H9 (cell line): ENCODE measurements around the gene CRYGN. TPM values are rescaled to one million over a fixed set of nuclear protein-coding genes. Genes with fewer than 3 reads are reported as not detected.
A peak's percentile ranks its signal among the peaks of the same experiment; 100 is the strongest.

ENCODE experiments used
- DNase-seq: peaks from one replicate; pipeline ENCODE4 v3.0.0-alpha.2; 2017
- H2AFZ ChIP-seq: one replicate; pipeline ENCODE4 v1.6.1; 2013; ENCODE audit warnings: mild to moderate bottlenecking, low read length, control low read depth, moderate library complexity
- H2AK5ac ChIP-seq: 2 replicates; pipeline ENCODE4 v1.6.1; 2013; ENCODE audit warnings: low read length, control low read depth, mixed read lengths; ENCODE audit not compliant: insufficient read length
- H2BK120ac ChIP-seq: one replicate; pipeline ENCODE4 v1.6.1; 2013; ENCODE audit warnings: low read depth, mild to moderate bottlenecking, low read length, control low read depth, inconsistent platforms; ENCODE audit not compliant: poor library complexity, severe bottlenecking
- H2BK12ac ChIP-seq: 2 replicates; pipeline ENCODE4 v1.6.1; 2013; ENCODE audit warnings: low read length, control low read depth, mixed read lengths, low read depth; ENCODE audit not compliant: insufficient read length
- H2BK15ac ChIP-seq: 2 replicates; pipeline ENCODE4 v1.6.1; 2013; ENCODE audit warnings: low read depth, low read length, control low read depth
- H2BK20ac ChIP-seq: one replicate; pipeline ENCODE4 v1.6.1; 2013; ENCODE audit warnings: low read depth, mild to moderate bottlenecking, low read length, control low read depth, inconsistent platforms; ENCODE audit not compliant: poor library complexity, severe bottlenecking
- H2BK5ac ChIP-seq: 2 replicates; pipeline ENCODE4 v1.6.1; 2013; ENCODE audit warnings: low read length, control low read depth, mixed read lengths; ENCODE audit not compliant: insufficient read length
- H3K14ac ChIP-seq: 2 replicates; pipeline ENCODE4 v1.6.1; 2013; ENCODE audit warnings: low read length, control low read depth; ENCODE audit not compliant: insufficient read depth
- H3K18ac ChIP-seq: 2 replicates; pipeline ENCODE4 v1.6.1; 2013; ENCODE audit warnings: low read depth, mild to moderate bottlenecking, mixed read lengths, low read length, control low read depth; ENCODE audit not compliant: insufficient read length
- H3K23ac ChIP-seq: 2 replicates; pipeline ENCODE4 v1.6.1; 2013; ENCODE audit warnings: low read length, control low read depth, mixed read lengths, low read depth; ENCODE audit not compliant: insufficient read length
- H3K23me2 ChIP-seq: 2 replicates; pipeline ENCODE4 v1.6.1; 2013; ENCODE audit warnings: low read depth, mild to moderate bottlenecking, mixed read lengths, low read length, control low read depth; ENCODE audit not compliant: insufficient read length, poor library complexity, severe bottlenecking
- H3K27ac ChIP-seq: 2 replicates; pipeline ENCODE4 v1.5.1; 2013; ENCODE audit warnings: low read length, control low read depth, mixed read lengths, low read depth; ENCODE audit not compliant: insufficient read length
- H3K27me3 ChIP-seq: 2 replicates; pipeline ENCODE4 v1.6.1; 2013; ENCODE audit warnings: low read length, control low read depth, inconsistent platforms; ENCODE audit not compliant: insufficient read depth
- H3K4ac ChIP-seq: 2 replicates; pipeline ENCODE4 v1.6.1; 2013; ENCODE audit warnings: low read depth, mild to moderate bottlenecking, control low read depth, inconsistent platforms, low read length, moderate library complexity
- H3K4me1 ChIP-seq: 2 replicates; pipeline ENCODE4 v1.6.1; 2013; ENCODE audit warnings: low read length, control low read depth, inconsistent platforms; ENCODE audit not compliant: insufficient read depth
- H3K4me2 ChIP-seq: 2 replicates; pipeline ENCODE4 v1.6.1; 2013; ENCODE audit warnings: low read length, control low read depth, mixed read lengths; ENCODE audit not compliant: insufficient read length, insufficient read depth
- H3K56ac ChIP-seq: 2 replicates; pipeline ENCODE4 v1.6.1; 2013; ENCODE audit warnings: low read depth, mild to moderate bottlenecking, mixed read lengths, low read length, control low read depth; ENCODE audit not compliant: insufficient read length
- H3K79me1 ChIP-seq: 2 replicates; pipeline ENCODE4 v1.6.1; 2013; ENCODE audit warnings: low read depth, mild to moderate bottlenecking, moderate library complexity, low read length, control low read depth, inconsistent platforms; ENCODE audit not compliant: insufficient read depth, poor library complexity, severe bottlenecking
- H3K79me2 ChIP-seq: 2 replicates; pipeline ENCODE4 v1.6.1; 2013; ENCODE audit warnings: low read length, control low read depth, inconsistent platforms; ENCODE audit not compliant: insufficient read depth
- H3K9ac ChIP-seq: 2 replicates; pipeline ENCODE4 v1.6.1; 2013; ENCODE audit warnings: low read length, control low read depth, mixed read lengths; ENCODE audit not compliant: insufficient read length; ENCODE audit errors: extremely low read depth
- H3K9me3 ChIP-seq: one replicate; pipeline ENCODE4 v1.6.1; 2013; ENCODE audit warnings: low read depth, low read length, inconsistent platforms; ENCODE audit not compliant: control insufficient read depth
- H3T11ph ChIP-seq: one replicate; pipeline ENCODE4 v1.6.1; 2013; ENCODE audit warnings: mild to moderate bottlenecking, low read length, control low read depth, inconsistent platforms
- H4K20me1 ChIP-seq: one replicate; pipeline ENCODE4 v1.6.1; 2013; ENCODE audit not compliant: control insufficient read depth, insufficient read length, insufficient read depth
- H4K5ac ChIP-seq: 2 replicates; pipeline ENCODE4 v1.6.1; 2013; ENCODE audit warnings: low read depth, mild to moderate bottlenecking, mixed read lengths, low read length, control low read depth; ENCODE audit not compliant: insufficient read length
- H4K8ac ChIP-seq: replicated peaks from 2 replicates; pipeline ENCODE4 v1.6.1; 2013; ENCODE audit warnings: low read length, control low read depth, mixed read lengths, low read depth; ENCODE audit not compliant: insufficient read length
- H4K91ac ChIP-seq: 2 replicates; pipeline ENCODE4 v1.6.1; 2013; ENCODE audit warnings: low read depth, mild to moderate bottlenecking, moderate library complexity, mixed read lengths, low read length, control low read depth; ENCODE audit not compliant: insufficient read length
- H3K27ac Mint-ChIP-seq, 3 experiments: 2 replicates in 2 of 3; 3 replicates in 1 of 3; pipeline ENCODE4 v1.8.0; 2020 to 2021; ENCODE audit warnings: mixed read lengths in 3 of 3, mild to moderate bottlenecking in 1 of 3, moderate library complexity in 1 of 3
- H3K27me3 Mint-ChIP-seq: 2 replicates; pipeline ENCODE4 v1.8.0; 2021; ENCODE audit warnings: low read depth, mild to moderate bottlenecking, moderate library complexity, mixed read lengths
- H3K36me3 Mint-ChIP-seq, 3 experiments: 2 replicates in 2 of 3; 3 replicates in 1 of 3; pipeline ENCODE4 v1.8.0; 2020 to 2021; ENCODE audit warnings: low read depth in 3 of 3, mixed read lengths in 3 of 3; ENCODE audit not compliant: insufficient read depth in 1 of 3
- H3K4me1 Mint-ChIP-seq, 2 experiments: 2 replicates each; pipeline ENCODE4 v1.8.0; 2020; ENCODE audit warnings: mixed read lengths in 2 of 2
- H3K4me3 Mint-ChIP-seq, 2 experiments: 2 replicates in 1 of 2; 3 replicates in 1 of 2; pipeline ENCODE4 v1.8.0; 2020 to 2021; ENCODE audit warnings: mild to moderate bottlenecking in 2 of 2, mixed read lengths in 2 of 2, moderate library complexity in 1 of 2
- H3K9me3 Mint-ChIP-seq, 2 experiments: 2 replicates in 1 of 2; 3 replicates in 1 of 2; pipeline ENCODE4 v1.8.0; 2020; ENCODE audit warnings: mild to moderate bottlenecking in 2 of 2, mixed read lengths in 2 of 2, moderate library complexity in 1 of 2
- CTCF ChIP-seq: fragments of 200-600 bp; sonication (generic); conservative IDR thresholded peaks from 3 replicates; pipeline ENCODE4 v1.8.0; 2021; ENCODE audit warnings: antibody characterized with exemption, mild to moderate bottlenecking
- WGBS: extraction: QIAGEN DNeasy Blood & Tissue Kit; methylation state at CpG from one replicate; pipeline ENCODE4 v1.1.7; 2013; ENCODE audit warnings: missing lambda C conversion rate, low lambda C conversion rate, mixed read lengths; ENCODE audit not compliant: insufficient read length; ENCODE audit errors: extremely low coverage; 5-methylcytosine and 5-hydroxymethylcytosine counted together
- total RNA-seq: library from RNA; stranded (reverse); gene quantifications from 2 replicates; pipeline ENCODE4 v1.2.1, GENCODE V29; 2021

The CRYGN gene
- total RNA-seq, 1 experiment from 2014 or later: 1.8 TPM

GRCh38 chr7:151384776-151385625 is 54.9 kb downstream of the CRYGN start:
- Histone ChIP-seq H3K79me2 (no peaks in the 10 kb centered on the region), H3K56ac (no peak overlapping the region), H2BK5ac (no peak overlapping the region), H3K9ac (no peak overlapping the region), H3K4me2 (no peak overlapping the region), H4K8ac (no peak overlapping the region), H2BK12ac (no peak overlapping the region), H3K27ac (no peak overlapping the region), H3K18ac (no peak overlapping the region), H2AK5ac (no peak overlapping the region), H3K79me1 (no peaks in the 10 kb centered on the region), H3K27me3 (peaks cover 8% of the 10 kb centered on the region; the same call in 1 of the 2 replicates), H4K20me1 (no peaks in the 10 kb centered on the region), H3K23ac (no peak overlapping the region), H2AFZ (no peak overlapping the region), H3K9me3 (no peaks in the 10 kb centered on the region), H3T11ph (no peak overlapping the region), H3K14ac (no peak overlapping the region), H4K5ac (no peak overlapping the region), H2BK15ac (no peak overlapping the region), H3K23me2 (peaks cover 15% of the 10 kb centered on the region), H3K4me1 (no peaks in the 10 kb centered on the region), H4K91ac (no peak overlapping the region), H2BK20ac (no peak overlapping the region), H2BK120ac (no peak overlapping the region), H3K4ac (no peak overlapping the region)
- no peak for TF ChIP-seq CTCF
- Mint-ChIP-seq H3K4me1 (peaks cover 16% of the 10 kb centered on the region in 2 experiments), H3K9me3 (no peaks in the 10 kb centered on the region), H3K27me3 (peaks cover 40% of the 10 kb centered on the region), H3K27ac (no peak overlapping the region), H3K36me3 (peaks cover 0 to 7% (median 0%) of the 10 kb centered on the region in 3 experiments; a peak in 2 of 7 replicates), H3K4me3 (no peak overlapping the region)
- DNase-seq: peak; percentile 25
- WGBS: no CpG with 5 or more reads among the region's 26 CpGs
